Measurements from ENCODE around the gene ETFA.

DNA sequence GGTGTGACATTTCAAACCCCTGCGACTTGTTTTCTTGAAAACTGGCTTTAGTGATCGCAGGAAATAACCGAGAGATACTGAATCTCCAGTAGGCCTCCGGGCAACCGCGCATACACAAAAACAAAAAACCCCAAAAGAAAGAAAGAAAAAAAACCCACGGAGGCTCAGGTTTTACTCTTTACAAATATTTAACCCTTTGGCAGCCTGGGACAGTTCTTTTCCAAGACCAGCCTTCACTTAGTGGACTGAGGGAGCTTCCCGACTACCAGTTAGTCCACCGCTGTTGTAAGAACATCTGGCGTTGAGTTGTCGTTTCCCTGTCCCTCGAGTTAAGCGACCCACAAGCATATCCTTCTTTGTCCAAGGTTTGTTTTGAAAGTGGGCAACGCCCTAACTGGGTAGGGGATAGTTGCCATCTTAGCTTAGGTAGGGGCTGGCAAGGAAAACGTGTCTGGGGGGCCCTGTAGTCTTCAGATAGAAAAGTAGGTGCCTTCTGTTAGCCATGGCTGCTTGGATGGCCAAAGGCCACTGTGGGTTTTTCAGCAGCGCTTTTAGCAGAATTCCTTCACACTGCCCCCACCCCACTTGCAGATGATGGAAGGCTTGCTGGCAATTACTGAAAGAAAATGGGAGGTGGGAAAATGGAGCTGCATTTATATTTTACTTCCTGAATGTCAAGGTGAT is 32.2 kb upstream of the ETFA start:
- TF ChIP-seq, protein P1, sequence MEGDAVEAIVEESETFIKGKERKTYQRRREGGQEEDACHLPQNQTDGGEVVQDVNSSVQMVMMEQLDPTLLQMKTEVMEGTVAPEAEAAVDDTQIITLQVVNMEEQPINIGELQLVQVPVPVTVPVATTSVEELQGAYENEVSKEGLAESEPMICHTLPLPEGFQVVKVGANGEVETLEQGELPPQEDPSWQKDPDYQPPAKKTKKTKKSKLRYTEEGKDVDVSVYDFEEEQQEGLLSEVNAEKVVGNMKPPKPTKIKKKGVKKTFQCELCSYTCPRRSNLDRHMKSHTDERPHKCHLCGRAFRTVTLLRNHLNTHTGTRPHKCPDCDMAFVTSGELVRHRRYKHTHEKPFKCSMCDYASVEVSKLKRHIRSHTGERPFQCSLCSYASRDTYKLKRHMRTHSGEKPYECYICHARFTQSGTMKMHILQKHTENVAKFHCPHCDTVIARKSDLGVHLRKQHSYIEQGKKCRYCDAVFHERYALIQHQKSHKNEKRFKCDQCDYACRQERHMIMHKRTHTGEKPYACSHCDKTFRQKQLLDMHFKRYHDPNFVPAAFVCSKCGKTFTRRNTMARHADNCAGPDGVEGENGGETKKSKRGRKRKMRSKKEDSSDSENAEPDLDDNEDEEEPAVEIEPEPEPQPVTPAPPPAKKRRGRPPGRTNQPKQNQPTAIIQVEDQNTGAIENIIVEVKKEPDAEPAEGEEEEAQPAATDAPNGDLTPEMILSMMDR (IDR thresholded peaks at IDR 0.05), result no peak
- TF ChIP-seq POLR2A (IDR thresholded peaks at IDR 0.05), result no peak
- no peak for TF ChIP-seq EP300 (IDR thresholded peaks at IDR 0.05)
- no peak for TF ChIP-seq POLR2AphosphoS5 (IDR thresholded peaks at IDR 0.05)

Data from sigmoid colon (tissue), 4 donors.